ENCODE results near the gene HACD4. TPM values are rescaled to one million over a fixed set of nuclear protein-coding genes. Genes with fewer than 3 reads are reported as not detected.

Gene HACD4, protein sequence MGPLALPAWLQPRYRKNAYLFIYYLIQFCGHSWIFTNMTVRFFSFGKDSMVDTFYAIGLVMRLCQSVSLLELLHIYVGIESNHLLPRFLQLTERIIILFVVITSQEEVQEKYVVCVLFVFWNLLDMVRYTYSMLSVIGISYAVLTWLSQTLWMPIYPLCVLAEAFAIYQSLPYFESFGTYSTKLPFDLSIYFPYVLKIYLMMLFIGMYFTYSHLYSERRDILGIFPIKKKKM
- total RNA-seq, result 9.1 and 9.9 TPM in 2 replicates

DNA sequence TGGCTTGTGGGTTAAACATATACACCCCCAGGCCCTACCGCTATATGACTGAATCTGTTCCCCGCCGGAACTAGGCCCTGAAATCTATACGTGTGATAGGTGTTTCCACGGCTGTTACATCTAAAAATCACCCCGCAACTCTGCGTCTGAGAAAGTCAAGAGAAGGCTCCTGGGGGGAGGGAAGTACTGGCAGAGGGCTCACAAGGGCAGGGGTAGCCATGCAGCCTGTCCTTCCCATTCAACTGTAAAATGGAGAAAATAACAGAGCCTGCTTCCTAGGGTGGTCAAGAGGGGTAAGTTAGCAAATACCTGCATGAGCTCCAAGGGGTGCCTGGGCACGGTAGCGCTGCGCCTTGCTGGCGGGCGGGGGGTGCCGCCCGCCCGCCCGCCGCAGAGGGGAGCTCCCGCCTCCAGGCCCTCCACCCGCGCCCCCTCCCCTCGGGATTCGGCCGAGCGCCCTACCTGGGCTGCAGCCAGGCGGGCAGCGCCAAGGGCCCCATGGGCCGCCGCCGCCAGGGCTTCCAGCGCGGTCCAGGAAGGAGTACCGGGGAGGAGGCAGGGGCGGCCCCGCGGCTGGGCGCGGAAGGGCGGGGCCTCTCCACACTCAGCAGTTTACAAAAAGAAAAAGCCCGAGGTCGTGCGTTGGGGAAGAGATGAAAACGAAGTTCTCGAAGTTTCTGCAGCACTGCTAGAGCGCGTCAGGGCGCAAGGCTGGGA is at the start of gene HACD4:
HACD4 (minus strand) TSS at position 550 of the 717 bp plus-strand sequence; CDS start at position 500, 50 bp downstream.

DNA sequence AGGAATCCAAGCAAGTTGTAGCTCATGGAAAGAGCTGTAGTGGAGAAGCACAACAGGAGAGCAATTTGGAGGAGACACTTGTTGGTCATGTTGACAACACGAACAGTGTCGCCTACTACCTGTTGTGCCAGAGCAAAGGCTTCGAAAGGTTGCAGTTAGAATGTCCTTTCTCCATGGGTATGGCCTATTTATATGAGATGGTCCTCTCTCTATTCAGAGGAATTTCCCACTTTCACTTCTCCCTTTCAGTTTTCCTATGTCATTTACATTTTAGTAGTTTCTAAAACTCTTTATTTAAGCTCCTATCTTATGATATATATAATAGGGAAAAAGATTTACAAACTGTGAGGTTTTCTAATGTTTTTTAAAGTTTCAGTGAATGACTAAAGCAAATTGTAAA is 46.3 kb upstream of the HACD4 start, which contains the start of gene IFNB1:
IFNB1 (minus strand) TSS at position 162 of the 400 bp plus-strand sequence; CDS start at position 89, 73 bp downstream.

Other genes starting within 250 kb of the HACD4 start
- not detected in 2 replicates for gene IFNB1, start 46.3 kb upstream of the HACD4 start, total RNA-seq
- not detected in 2 replicates for gene IFNW1, start 110.2 kb upstream of the HACD4 start, total RNA-seq
- not detected in 2 replicates for gene IFNA21, start 135.0 kb upstream of the HACD4 start, total RNA-seq
- not detected in 2 replicates for gene IFNA4, start 155.9 kb upstream of the HACD4 start, total RNA-seq
- gene IFNA7, start 170.6 kb upstream of the HACD4 start, total RNA-seq, result not detected in 2 replicates
- gene IFNA10, start 175.5 kb upstream of the HACD4 start, total RNA-seq, result not detected in 2 replicates
- gene IFNA16, start 185.7 kb upstream of the HACD4 start, total RNA-seq, result not detected in 2 replicates
- gene IFNA17, start 196.6 kb upstream of the HACD4 start, total RNA-seq, result not detected in 2 replicates
- gene IFNA14, start 208.4 kb upstream of the HACD4 start, total RNA-seq, result not detected in 2 replicates

Data from uterine smooth muscle cell (primary cell).